Esophagus muscularis mucosa (tissue), 3 donors: Measurements from ENCODE around the gene DSCAM.

Experiments
- POLR2A ChIP-seq: fragments of 450-650 bp; IDR thresholded peaks from one replicate; pipeline ENCODE4 v1.6.1; 2017; ENCODE audit warnings: antibody characterized with exemption, moderate library complexity, mild to moderate bottlenecking, low read depth
- TF ChIP-seq, protein P1 (sequence below), 3 experiments: fragments of 200-600 bp in 2 of 3; fragments of 450-650 bp in 1 of 3; sonication (generic) in 2 of 3; IDR thresholded peaks; one replicate each; pipeline ENCODE4 v1.5.1; 2017 to 2019; ENCODE audit warnings: antibody characterized with exemption in 3 of 3, mild to moderate bottlenecking in 2 of 3, moderate library complexity in 1 of 3

DNA sequence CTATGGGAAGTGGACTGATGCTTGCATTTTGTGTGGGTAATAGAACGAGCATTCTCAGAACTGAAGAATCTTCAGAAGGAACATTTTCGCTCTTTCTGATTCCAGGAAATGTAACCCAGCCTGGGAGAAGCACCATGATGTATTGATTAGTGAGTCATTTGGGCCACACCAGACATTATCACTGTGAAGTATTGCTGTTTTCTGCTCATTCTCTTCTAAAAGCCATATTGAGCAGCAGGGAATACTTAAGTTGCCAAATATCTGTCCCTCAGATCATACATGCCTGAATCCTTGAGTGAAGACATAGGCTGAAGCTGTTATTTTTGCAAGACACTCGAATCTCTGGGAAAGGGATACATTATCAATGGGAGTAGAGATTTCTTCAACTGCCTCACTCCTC is 766.6 kb downstream of the DSCAM start:
- no peak for TF ChIP-seq POLR2A
- TF ChIP-seq, protein P1, sequence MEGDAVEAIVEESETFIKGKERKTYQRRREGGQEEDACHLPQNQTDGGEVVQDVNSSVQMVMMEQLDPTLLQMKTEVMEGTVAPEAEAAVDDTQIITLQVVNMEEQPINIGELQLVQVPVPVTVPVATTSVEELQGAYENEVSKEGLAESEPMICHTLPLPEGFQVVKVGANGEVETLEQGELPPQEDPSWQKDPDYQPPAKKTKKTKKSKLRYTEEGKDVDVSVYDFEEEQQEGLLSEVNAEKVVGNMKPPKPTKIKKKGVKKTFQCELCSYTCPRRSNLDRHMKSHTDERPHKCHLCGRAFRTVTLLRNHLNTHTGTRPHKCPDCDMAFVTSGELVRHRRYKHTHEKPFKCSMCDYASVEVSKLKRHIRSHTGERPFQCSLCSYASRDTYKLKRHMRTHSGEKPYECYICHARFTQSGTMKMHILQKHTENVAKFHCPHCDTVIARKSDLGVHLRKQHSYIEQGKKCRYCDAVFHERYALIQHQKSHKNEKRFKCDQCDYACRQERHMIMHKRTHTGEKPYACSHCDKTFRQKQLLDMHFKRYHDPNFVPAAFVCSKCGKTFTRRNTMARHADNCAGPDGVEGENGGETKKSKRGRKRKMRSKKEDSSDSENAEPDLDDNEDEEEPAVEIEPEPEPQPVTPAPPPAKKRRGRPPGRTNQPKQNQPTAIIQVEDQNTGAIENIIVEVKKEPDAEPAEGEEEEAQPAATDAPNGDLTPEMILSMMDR (IDR thresholded peaks at IDR 0.05), result no peak
